Thyroid gland (tissue), 4 donors: Measurements from ENCODE around the gene SEC11C. TPM values are rescaled to one million over a fixed set of nuclear protein-coding genes. Genes with fewer than 3 reads are reported as not detected.

Experiments used
- DNase-seq, 2 donors: peaks; one replicate each; pipeline ENCODE4 v3.0.0-alpha.2; 2019
- H3K27ac ChIP-seq, 3 donors: fragments of 200-600 bp; sonication (generic); 1 replicate in 2 of 3; 2 replicates in 1 of 3; pipeline ENCODE4 v1.5.1; 2016 to 2019; ENCODE audit warnings: mild to moderate bottlenecking in 1 of 3, moderate library complexity in 1 of 3
- H3K27me3 ChIP-seq: fragments of 200-600 bp; sonication (generic); one replicate; pipeline ENCODE4 v1.5.1; 2019
- H3K36me3 ChIP-seq, 2 donors: fragments of 200-600 bp; sonication (generic); one replicate each; pipeline ENCODE4 v1.5.1; 2016 to 2019
- H3K4me1 ChIP-seq, 2 donors: fragments of 200-600 bp; sonication (generic); one replicate each; pipeline ENCODE4 v1.5.1; 2017 to 2019
- H3K4me3 ChIP-seq, 3 donors: fragments of 200-600 bp; sonication (generic); replicated peaks in 1 of 3; 1 replicate in 2 of 3; 2 replicates in 1 of 3; pipeline ENCODE4 v1.5.1; 2016; ENCODE audit warnings: mild to moderate bottlenecking in 1 of 3
- H3K9me3 ChIP-seq: fragments of 200-600 bp; sonication (generic); one replicate; pipeline ENCODE4 v1.5.1; 2017
- CTCF ChIP-seq, 6 experiments: fragments of 200-600 bp in 3 of 6; fragments of 450-650 bp in 3 of 6; sonication (generic) in 3 of 6; IDR thresholded peaks; one replicate each; pipeline ENCODE4 v1.5.1; 2016 to 2019; ENCODE audit warnings: antibody characterized with exemption in 6 of 6, mild to moderate bottlenecking in 2 of 6, inconsistent platforms in 1 of 6, moderate library complexity in 1 of 6
- POLR2A ChIP-seq, 2 donors: fragments of 450-650 bp; IDR thresholded peaks; one replicate each; pipeline ENCODE4 v1.6.1; 2017; ENCODE audit warnings: antibody characterized with exemption in 2 of 2, mild to moderate bottlenecking in 2 of 2, moderate library complexity in 1 of 2
- WGBS, 2 donors: methylation state at CpG; one replicate each; pipeline ENCODE4 v1.1.5; 2017; 5-methylcytosine and 5-hydroxymethylcytosine counted together
- intact Hi-C: fragments of 100-400 bp; cut with DNase I; formaldehyde crosslinking; loops from one replicate; pipeline ENCODE4 v1.15.1; 2023
- total RNA-seq, 4 donors: library from RNA; depleted of rRNA; stranded (reverse); fragments of >200 nt; gene quantifications; one replicate each; pipeline ENCODE4 v1.2.3, GENCODE V29; 2016

SEC11C gene
- total RNA-seq, 4 donors from 2014 or later, result 62.2 to 198 (median 118) TPM

GRCh38 chr18:59202258-59202820 lies 62.7 kb downstream of the SEC11C start:
- Histone ChIP-seq H3K9me3 (no peaks in the 10 kb centered on the region), H3K4me1 (no peaks in the 10 kb centered on the region), H3K27ac (no peak overlapping the region), H3K36me3 (no peaks in the 10 kb centered on the region), H3K4me3 (no peak overlapping the region), H3K27me3 (no peaks in the 10 kb centered on the region)
- DNase-seq, result no peak
- intact Hi-C loops, result no loop called here
- no peak for TF ChIP-seq POLR2A (IDR thresholded peaks at IDR 0.05)

- no peak for DNase-seq
- no peaks in the 10 kb centered on the region for H3K9me3 ChIP-seq
- H3K4me1 ChIP-seq, result no peaks in the 10 kb centered on the region
- intact Hi-C loops, result no loop called here
- no peak overlapping the region for H3K4me3 ChIP-seq
- TF ChIP-seq CTCF (IDR thresholded peaks at IDR 0.05) (no peak), POLR2A (IDR thresholded peaks at IDR 0.05) (no peak)
- no peak overlapping the region for H3K27ac ChIP-seq
- no peaks in the 10 kb centered on the region for H3K27me3 ChIP-seq
- no peaks in the 10 kb centered on the region for H3K36me3 ChIP-seq
- WGBS, 2 donors, result 74 to 86% methylated on average over 6 of the region's 6 CpGs
These were observed 67.8 kb downstream of the SEC11C start for GRCh38 chr18:59207506-59207905.

Other genes with a start within 250 kb of the SEC11C start
- gene GRP, start 80.3 kb downstream of the SEC11C start, total RNA-seq, result 1 to 10 TPM in 2 of 4 donors, under 1 TPM in 1, not detected in 1; 0.67 to 8.6 (median 2.9) TPM
- not detected for gene RAX, start 133.6 kb downstream of the SEC11C start, total RNA-seq
- not detected for gene CPLX4, start 178.8 kb downstream of the SEC11C start, total RNA-seq
- 100 to 1,000 TPM; 122 to 198 (median 170) TPM for gene LMAN1, start 219.4 kb downstream of the SEC11C start, total RNA-seq